ENCODE measurements around the gene CATSPERD.

DNA sequence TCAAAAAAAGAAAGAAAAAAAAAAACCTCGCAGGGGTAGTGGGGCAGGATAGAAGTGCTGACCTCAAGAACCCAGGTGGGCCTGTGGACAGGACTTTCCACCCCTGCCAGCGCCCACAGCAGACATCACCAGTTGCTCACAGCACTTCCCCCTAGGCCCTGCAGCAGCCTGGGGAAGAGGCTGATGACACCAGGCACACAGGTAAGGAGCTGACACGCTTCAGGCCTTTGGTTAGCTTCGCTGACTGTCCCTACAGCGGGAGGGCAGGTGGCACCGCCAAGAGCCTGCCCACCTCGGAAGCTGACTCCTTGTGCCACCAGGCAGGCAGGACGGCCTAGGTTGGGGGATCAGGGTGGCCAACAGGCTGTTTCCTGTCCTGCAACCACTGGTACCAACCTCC lies 9.4 kb upstream of the CATSPERD start:
- TF ChIP-seq, protein P1, sequence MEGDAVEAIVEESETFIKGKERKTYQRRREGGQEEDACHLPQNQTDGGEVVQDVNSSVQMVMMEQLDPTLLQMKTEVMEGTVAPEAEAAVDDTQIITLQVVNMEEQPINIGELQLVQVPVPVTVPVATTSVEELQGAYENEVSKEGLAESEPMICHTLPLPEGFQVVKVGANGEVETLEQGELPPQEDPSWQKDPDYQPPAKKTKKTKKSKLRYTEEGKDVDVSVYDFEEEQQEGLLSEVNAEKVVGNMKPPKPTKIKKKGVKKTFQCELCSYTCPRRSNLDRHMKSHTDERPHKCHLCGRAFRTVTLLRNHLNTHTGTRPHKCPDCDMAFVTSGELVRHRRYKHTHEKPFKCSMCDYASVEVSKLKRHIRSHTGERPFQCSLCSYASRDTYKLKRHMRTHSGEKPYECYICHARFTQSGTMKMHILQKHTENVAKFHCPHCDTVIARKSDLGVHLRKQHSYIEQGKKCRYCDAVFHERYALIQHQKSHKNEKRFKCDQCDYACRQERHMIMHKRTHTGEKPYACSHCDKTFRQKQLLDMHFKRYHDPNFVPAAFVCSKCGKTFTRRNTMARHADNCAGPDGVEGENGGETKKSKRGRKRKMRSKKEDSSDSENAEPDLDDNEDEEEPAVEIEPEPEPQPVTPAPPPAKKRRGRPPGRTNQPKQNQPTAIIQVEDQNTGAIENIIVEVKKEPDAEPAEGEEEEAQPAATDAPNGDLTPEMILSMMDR (IDR thresholded peaks at IDR 0.05): no peak
- no peak for TF ChIP-seq EZH2phosphoT487 (IDR thresholded peaks at IDR 0.05)
- no peak for TF ChIP-seq EZH2 (IDR thresholded peaks at IDR 0.05)
